ACC112 (cell line): ENCODE data around the gene CTNNA3.

ENCODE experiments used
- H2AFZ ChIP-seq: fragments of 200-600 bp; sonication (generic); one replicate; pipeline ENCODE4 v1.6.0; 2017; ENCODE audit warnings: antibody characterized with exemption, low read length; ENCODE audit not compliant: unreplicated experiment
- H3K27ac ChIP-seq: fragments of 200-600 bp; sonication (generic); 2 replicates; pipeline ENCODE4 v1.5.1; 2014; ENCODE audit warnings: low read depth, mild to moderate bottlenecking, antibody characterized with exemption, low read length, moderate library complexity
- H3K27me3 ChIP-seq: fragments of 200-600 bp; sonication (generic); 2 replicates; pipeline ENCODE4 v1.6.1; 2014; ENCODE audit warnings: mild to moderate bottlenecking, antibody characterized with exemption, low read length, moderate library complexity, mixed read lengths; ENCODE audit not compliant: insufficient read depth
- H3K36me3 ChIP-seq: fragments of 200-600 bp; sonication (generic); 2 replicates; pipeline ENCODE4 v1.6.1; 2016; ENCODE audit warnings: mild to moderate bottlenecking, antibody characterized with exemption, low read length, moderate library complexity, mixed read lengths; ENCODE audit not compliant: insufficient read depth
- H3K4me1 ChIP-seq: fragments of 200-600 bp; sonication (generic); one replicate; pipeline ENCODE4 v1.6.1; 2016; ENCODE audit warnings: low read length, mixed read lengths; ENCODE audit not compliant: insufficient read depth, unreplicated experiment, control insufficient read depth
- H3K4me3 ChIP-seq: fragments of 200-600 bp; sonication (generic); 2 replicates; pipeline ENCODE4 v1.5.1; 2014; ENCODE audit warnings: mild to moderate bottlenecking, low read depth, low read length
- H3K79me2 ChIP-seq: fragments of 200-600 bp; sonication (generic); one replicate; pipeline ENCODE4 v1.6.0; 2016; ENCODE audit warnings: low read length; ENCODE audit not compliant: control insufficient read depth, unreplicated experiment, insufficient read depth

The CTNNA3 gene

GRCh38 chr10:67098461-67098860, 597.5 kb downstream of the CTNNA3 start:
- Histone ChIP-seq H3K4me3 (no peak overlapping the region), H2AFZ (no peak overlapping the region), H3K79me2 (no peaks in the 10 kb centered on the region), H3K4me1 (no peaks in the 10 kb centered on the region), H3K27me3 (no peaks in the 10 kb centered on the region), H3K27ac (no peak overlapping the region), H3K36me3 (no peaks in the 10 kb centered on the region)

GRCh38 chr10:67095531-67095930, 600.5 kb downstream of the CTNNA3 start:
- H3K27me3 ChIP-seq: no peaks in the 10 kb centered on the region
- H3K27ac ChIP-seq: no peak overlapping the region
- H2AFZ ChIP-seq: no peak overlapping the region
- no peaks in the 10 kb centered on the region for H3K36me3 ChIP-seq
- no peaks in the 10 kb centered on the region for H3K79me2 ChIP-seq
- no peak overlapping the region for H3K4me3 ChIP-seq
- H3K4me1 ChIP-seq: no peaks in the 10 kb centered on the region

GRCh38 chr10:67088036-67088435, 608.0 kb downstream of the CTNNA3 start:
- no peaks in the 10 kb centered on the region for H3K79me2 ChIP-seq

GRCh38 chr10:67087135-67087425, 608.9 kb downstream of the CTNNA3 start:
- H2AFZ ChIP-seq: no peak overlapping the region
- no peaks in the 10 kb centered on the region for H3K36me3 ChIP-seq
- no peaks in the 10 kb centered on the region for H3K79me2 ChIP-seq
- no peak overlapping the region for H3K4me3 ChIP-seq
- no peaks in the 10 kb centered on the region for H3K4me1 ChIP-seq
- no peaks in the 10 kb centered on the region for H3K27me3 ChIP-seq
- no peak overlapping the region for H3K27ac ChIP-seq

More at GRCh38 chr10:67088036-67088435, 608.0 kb downstream of the CTNNA3 start:
- no peak overlapping the region for H3K27ac ChIP-seq
- no peak overlapping the region for H3K4me3 ChIP-seq
- H3K4me1 ChIP-seq: no peaks in the 10 kb centered on the region
- no peak overlapping the region for H2AFZ ChIP-seq
- H3K36me3 ChIP-seq: no peaks in the 10 kb centered on the region
- no peaks in the 10 kb centered on the region for H3K27me3 ChIP-seq

- Histone ChIP-seq H3K79me2 (no peaks in the 10 kb centered on the region), H3K27ac (no peak overlapping the region), H3K4me1 (no peaks in the 10 kb centered on the region), H3K36me3 (no peaks in the 10 kb centered on the region), H3K4me3 (no peak overlapping the region), H3K27me3 (no peaks in the 10 kb centered on the region), H2AFZ (no peak overlapping the region)
Measured at GRCh38 chr10:67086327-67087134, 609.5 kb downstream of the CTNNA3 start.

GRCh38 chr10:67079126-67079525, 616.9 kb downstream of the CTNNA3 start:
- Histone ChIP-seq H3K79me2 (no peaks in the 10 kb centered on the region), H3K4me1 (no peaks in the 10 kb centered on the region), H2AFZ (no peak overlapping the region), H3K27me3 (no peaks in the 10 kb centered on the region), H3K36me3 (no peaks in the 10 kb centered on the region), H3K27ac (no peak overlapping the region), H3K4me3 (no peak overlapping the region)

- no peak overlapping the region for H3K27ac ChIP-seq
- H3K4me1 ChIP-seq: no peaks in the 10 kb centered on the region
- H3K27me3 ChIP-seq: no peaks in the 10 kb centered on the region
- no peak overlapping the region for H3K4me3 ChIP-seq
- no peaks in the 10 kb centered on the region for H3K36me3 ChIP-seq
- no peak overlapping the region for H2AFZ ChIP-seq
- H3K79me2 ChIP-seq: no peaks in the 10 kb centered on the region
Measured at GRCh38 chr10:67077376-67077775, 618.6 kb downstream of the CTNNA3 start.

GRCh38 chr10:67076144-67076543, 619.9 kb downstream of the CTNNA3 start:
- Histone ChIP-seq H2AFZ (no peak overlapping the region), H3K36me3 (no peaks in the 10 kb centered on the region), H3K79me2 (no peaks in the 10 kb centered on the region), H3K27ac (no peak overlapping the region), H3K4me3 (no peak overlapping the region), H3K27me3 (no peaks in the 10 kb centered on the region), H3K4me1 (no peaks in the 10 kb centered on the region)

GRCh38 chr10:67075491-67075971, 620.5 kb downstream of the CTNNA3 start:
- Histone ChIP-seq H3K27me3 (no peaks in the 10 kb centered on the region), H3K4me1 (no peaks in the 10 kb centered on the region)

GRCh38 chr10:67072654-67073053, 623.3 kb downstream of the CTNNA3 start:
- Histone ChIP-seq H3K4me1 (no peaks in the 10 kb centered on the region), H3K27me3 (no peaks in the 10 kb centered on the region), H2AFZ (no peak overlapping the region), H3K79me2 (no peaks in the 10 kb centered on the region), H3K27ac (no peak overlapping the region), H3K36me3 (no peaks in the 10 kb centered on the region), H3K4me3 (no peak overlapping the region)

More at GRCh38 chr10:67075491-67075971, 620.5 kb downstream of the CTNNA3 start:
- H3K79me2 ChIP-seq: no peaks in the 10 kb centered on the region
- no peaks in the 10 kb centered on the region for H3K36me3 ChIP-seq
- no peak overlapping the region for H2AFZ ChIP-seq
- H3K4me3 ChIP-seq: no peak overlapping the region
- H3K27ac ChIP-seq: no peak overlapping the region

- Histone ChIP-seq H3K79me2 (no peaks in the 10 kb centered on the region), H3K4me3 (no peak overlapping the region), H3K4me1 (no peaks in the 10 kb centered on the region), H3K27ac (no peak overlapping the region), H3K36me3 (no peaks in the 10 kb centered on the region), H3K27me3 (no peaks in the 10 kb centered on the region), H2AFZ (no peak overlapping the region)
Measured at GRCh38 chr10:67050415-67050814, 645.6 kb downstream of the CTNNA3 start.
